UCSD-AML1 (cell line): Measurements from ENCODE around the gene MRO.
"Not testable (repeated sequence)": the region's sequence is repeated elsewhere in the genome, so short reads cannot be mapped to it uniquely, and the experiment has no call there.

ENCODE experiments used
- DNase-seq: peaks from one replicate; lab custom pipeline; 2025; ENCODE audit not compliant: unreplicated experiment; lab: John Stamatoyannopoulos, UW

MRO gene

DNA sequence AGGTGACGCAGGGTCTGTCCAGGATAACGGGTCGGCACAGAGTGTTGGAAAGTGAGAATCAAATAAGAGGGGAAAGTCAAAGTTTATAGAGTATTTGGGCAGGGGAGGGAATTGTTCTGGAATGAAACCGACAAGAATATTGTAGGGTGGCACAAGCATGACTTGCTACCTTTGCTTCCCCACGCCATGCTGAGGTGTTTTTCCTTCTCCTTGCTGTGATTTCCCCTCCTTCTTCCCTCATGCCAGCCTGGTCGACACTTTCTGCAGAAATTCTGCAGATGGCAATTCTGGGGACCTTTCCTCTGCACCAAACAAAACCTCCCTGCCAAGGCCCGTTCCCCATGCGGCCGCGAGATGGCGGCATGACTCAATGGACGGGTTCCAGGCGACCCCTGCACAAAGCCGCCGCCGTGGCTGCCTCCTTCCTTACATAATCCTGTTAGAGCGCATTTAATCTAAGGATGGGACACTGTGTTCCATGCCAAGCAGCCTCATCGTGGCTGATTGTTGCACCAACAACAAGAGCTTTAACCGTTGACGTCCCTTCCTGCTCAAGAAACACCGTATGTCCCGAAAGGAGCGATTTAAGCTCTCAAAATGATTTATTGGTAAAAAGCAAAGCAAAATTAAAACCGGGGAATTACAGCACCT lies at the start of gene MRO:
TSS of gene MRO (minus strand) at position 289 of the 651 bp plus-strand sequence. CDS start 10,616 bp downstream, outside the sequence.
- DNase-seq = peak; percentile 83

GRCh38 chr18:50869150-50869549 lies 49.3 kb upstream of the MRO start:
- no peak for DNase-seq

- DNase-seq = no peak
Observed at GRCh38 chr18:50866765-50867164, 46.9 kb upstream of the MRO start.

DNA sequence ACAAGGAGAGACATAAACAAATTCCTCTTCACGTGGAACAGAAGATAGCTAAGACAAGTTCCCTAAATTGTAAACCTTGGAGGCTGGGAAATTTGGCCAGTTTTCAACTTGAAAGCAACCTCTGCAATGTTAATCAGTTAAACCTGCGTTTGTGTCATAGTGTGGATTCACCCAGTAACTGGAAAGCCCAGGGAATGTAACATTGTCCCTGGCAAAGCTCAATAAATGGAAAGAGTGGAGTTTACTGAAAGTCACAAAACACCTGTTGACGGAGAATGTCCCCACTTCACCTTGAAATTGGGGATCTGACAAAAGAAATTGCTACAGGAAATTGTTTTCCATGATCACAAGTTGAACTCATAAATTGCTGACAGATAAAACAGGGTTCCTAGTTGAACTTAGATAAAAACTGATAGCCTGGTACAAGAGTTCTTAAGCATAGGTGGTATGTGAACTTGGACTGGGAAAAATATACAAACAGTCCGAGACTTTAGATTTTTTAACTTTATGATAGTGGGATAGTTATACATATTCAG lies 44.1 kb upstream of the MRO start:
- DNase-seq = no peak

DNA sequence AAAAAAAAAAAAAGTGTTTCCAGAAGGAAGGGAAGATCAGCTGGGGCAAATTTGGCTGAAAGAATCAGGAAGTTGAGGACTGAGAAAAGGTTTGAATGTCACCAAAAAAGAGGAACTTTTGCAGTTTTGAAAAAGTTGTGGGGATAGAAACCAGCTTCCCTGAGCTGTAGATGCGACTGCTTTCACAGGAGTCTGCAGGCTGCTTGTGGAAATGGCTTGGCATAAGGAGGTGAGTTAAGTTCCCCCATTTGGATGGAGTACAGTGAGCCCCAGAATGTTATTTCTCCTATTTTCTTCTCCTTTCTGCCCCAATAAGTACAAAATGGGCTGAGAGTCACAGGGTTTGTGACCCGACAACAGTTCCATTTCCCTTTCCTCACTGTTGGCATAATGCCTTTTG lies 42.6 kb upstream of the MRO start:
- no peak for DNase-seq

DNA sequence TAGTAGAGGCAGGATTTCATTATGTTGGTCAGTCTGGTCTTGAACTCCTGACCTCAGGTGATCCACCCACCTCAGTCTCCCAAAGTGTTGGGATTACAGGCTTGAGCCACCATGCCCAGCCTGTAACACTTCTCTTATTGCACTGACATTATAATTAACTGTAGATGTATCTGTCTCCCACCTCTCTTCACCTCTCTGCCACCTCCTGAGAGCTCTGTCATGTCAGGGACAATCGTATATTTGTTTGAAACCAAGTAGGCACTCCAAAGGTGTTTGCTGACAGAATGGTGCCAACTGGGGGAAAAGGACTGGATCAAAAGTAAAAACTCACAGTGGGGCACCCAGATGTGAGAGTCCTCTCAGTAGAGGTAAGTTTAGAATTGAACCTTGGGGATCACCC lies 41.8 kb upstream of the MRO start:
- DNase-seq = no peak

DNA sequence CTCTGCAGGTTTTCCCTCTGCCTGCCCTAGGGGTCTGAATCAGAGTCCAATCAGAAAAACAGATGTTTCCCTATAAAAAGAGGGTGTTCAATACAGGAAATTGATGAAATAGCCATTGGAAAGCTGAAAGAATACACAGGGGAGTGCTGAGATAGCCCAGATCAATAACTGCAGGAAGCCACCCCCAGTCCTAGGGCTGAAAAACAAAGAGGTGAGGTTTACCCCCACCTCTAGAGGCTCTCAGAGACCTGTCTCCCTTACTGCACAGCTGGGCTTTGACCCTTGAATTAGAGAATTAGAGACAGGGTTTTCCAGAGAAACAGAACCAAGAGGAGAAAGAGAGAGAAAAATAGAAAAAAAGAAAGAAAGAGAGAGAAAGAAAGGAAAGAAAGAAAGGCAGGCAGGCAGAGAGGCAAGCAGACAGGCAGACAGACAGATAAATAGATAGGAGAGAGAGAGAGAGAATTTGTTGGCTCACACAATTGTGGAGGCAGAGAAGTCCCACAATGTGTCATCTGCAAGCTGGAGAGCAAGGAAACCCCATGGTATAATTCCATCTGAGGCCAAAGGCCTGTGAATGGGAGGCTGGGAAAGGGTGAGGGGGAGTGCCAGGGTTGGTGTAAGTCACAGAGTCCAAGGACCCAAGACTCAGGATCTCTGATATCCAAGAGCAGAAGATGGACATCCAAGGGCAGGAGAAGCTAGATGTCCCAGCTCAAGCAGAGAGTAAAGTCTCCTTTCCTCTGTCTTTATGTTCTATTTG lies 40.2 kb upstream of the MRO start:
- DNase-seq = no peak

GRCh38 chr18:50857694-50858093 lies 37.9 kb upstream of the MRO start:
- no peak for DNase-seq

GRCh38 chr18:50857166-50857565 lies 37.4 kb upstream of the MRO start:
- DNase-seq = not testable (repeated sequence)

GRCh38 chr18:50855976-50856757 lies 36.4 kb upstream of the MRO start:
- no peak for DNase-seq

- no peak for DNase-seq
Observed at GRCh38 chr18:50853863-50854271, 34.1 kb upstream of the MRO start.

- no peak for DNase-seq
Observed at GRCh38 chr18:50850307-50851065, 30.7 kb upstream of the MRO start.

DNA sequence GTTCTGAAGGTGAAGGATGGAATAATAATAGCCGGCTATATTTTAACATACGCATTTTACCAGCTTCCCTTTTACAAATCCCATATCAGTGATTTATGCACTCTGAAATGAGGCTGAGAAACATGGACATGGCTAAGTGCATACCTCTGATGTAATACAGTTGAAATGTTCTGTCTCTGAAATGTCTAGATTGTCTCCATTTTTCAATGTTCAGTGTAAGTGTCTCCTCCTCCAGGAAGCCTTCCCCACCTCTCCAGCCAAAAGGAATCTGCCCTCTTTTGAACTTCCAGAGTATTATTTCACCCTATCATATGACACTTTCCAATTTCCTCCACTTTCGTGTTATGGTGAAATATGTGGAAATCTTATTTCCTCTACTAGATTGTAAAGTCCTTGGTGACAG lies 29.6 kb upstream of the MRO start:
- no peak for DNase-seq

- DNase-seq = no peak
Observed at GRCh38 chr18:50848991-50849390, 29.2 kb upstream of the MRO start.

- DNase-seq = no peak
Observed at GRCh38 chr18:50848061-50848551, 28.3 kb upstream of the MRO start.

DNA sequence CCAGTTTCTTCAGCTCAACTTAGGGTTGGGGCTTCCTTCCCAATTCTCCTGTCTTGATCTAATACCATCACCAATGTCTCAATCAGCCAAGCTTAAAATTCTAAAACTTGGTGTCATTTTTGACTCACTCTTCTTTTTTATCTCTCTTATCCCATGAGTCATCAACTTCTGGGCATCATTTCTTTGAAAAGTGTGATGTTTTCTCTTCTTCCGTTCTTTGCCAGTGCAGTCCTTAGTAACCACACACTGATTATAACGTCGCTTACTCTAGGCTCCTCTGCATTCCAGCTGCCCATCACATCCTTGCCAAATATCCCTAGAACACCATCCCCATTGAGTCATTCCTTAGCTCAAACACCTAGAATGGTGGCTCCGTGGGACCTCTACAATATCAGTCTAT lies 27.4 kb upstream of the MRO start:
- no peak for DNase-seq

DNA sequence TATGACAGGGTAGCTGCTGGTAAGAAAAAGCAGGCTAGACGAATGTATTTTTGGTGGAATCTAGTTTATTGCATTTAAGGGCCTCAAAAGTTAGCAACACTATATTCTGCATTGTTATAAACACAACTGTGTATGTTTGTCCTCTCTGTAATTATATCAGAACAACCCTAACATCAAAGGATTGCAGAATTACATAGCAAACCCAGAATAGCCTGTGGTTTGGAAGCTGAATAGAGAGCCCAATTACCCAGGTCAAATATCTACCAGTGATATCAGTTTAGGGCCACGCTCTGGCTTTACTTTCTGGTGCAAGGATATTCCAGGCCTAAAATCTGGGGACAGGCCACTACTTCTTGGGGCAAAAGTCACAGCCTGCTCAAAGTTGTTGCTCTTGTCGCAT lies 25.1 kb upstream of the MRO start:
- no peak for DNase-seq

DNA sequence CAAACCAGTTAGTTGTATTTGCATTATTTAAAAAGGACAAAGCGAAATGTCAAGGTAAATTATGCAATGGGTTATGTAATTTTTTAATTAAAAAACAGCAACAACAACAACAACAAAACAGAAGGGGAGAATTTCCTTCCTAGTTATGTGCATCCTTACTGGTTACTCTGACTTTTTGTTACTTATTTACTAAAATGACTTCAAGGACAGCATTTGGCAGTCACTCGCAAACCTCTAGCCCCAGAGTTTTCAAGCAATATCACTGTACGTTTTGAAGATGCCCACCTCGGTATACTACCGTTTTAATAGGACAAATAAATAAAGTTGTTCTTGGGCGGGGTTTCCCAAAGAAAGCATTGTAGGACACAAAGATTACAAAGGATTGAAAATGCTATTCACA lies 24.7 kb upstream of the MRO start:
- no peak for DNase-seq

- DNase-seq = no peak
Observed at GRCh38 chr18:50842846-50843245, 23.0 kb upstream of the MRO start.

DNA sequence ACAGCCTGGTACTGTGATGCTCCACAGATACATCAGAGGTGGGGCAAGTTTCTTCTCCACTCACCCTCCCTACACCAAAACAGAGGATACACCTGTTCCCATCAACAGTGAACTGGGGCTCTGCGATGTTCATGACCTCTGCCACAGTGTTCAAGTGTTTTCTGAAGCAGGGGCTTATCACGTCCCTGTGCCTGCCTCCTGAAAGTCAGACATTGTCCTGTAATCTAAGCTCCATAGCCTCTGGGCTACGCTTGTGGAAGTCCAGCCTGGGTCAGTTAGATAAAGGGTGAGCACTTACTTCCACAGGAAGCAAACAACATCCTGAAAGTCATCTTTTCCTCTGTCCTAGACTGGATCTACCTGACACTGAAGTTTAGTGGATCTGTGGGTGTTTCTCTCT lies 20.2 kb upstream of the MRO start:
- DNase-seq = no peak

GRCh38 chr18:50839341-50839740 lies 19.5 kb upstream of the MRO start:
- no peak for DNase-seq
